Keratinocyte (primary cell): ENCODE measurements around the gene SLC37A1. TPM values are rescaled to one million over a fixed set of nuclear protein-coding genes. Genes with fewer than 3 reads are reported as not detected.

Experiments
- DNase-seq: peaks from one replicate; pipeline ENCODE4 v3.0.0-alpha.2; 2011; ENCODE audit warnings: low read depth, missing footprints, low spot score
- FAIRE-seq: peaks from 2 replicates; lab custom pipeline; 2011; peaks lifted over from hg19 to GRCh38; lab: Jason Lieb, UNC
- H2AFZ ChIP-seq: 2 replicates; pipeline ENCODE4 v1.6.0; 2012; ENCODE audit warnings: low read length, control low read depth, inconsistent platforms; ENCODE audit not compliant: control insufficient read depth
- H3K27ac ChIP-seq: 2 replicates; pipeline ENCODE4 v1.5.1; 2011; ENCODE audit warnings: low read length; ENCODE audit not compliant: control insufficient read depth, insufficient read depth
- H3K27me3 ChIP-seq: 3 replicates; pipeline ENCODE4 v1.6.0; 2011; ENCODE audit warnings: low read length; ENCODE audit not compliant: control insufficient read depth, insufficient read depth; ENCODE audit errors: extremely low read depth
- H3K36me3 ChIP-seq, 2 experiments: 2 replicates in 1 of 2; 3 replicates in 1 of 2; pipeline ENCODE4 v1.5.1; 2011; ENCODE audit warnings: low read length in 2 of 2, mild to moderate bottlenecking in 1 of 2; ENCODE audit not compliant: control insufficient read depth in 2 of 2, insufficient read depth in 2 of 2; ENCODE audit errors: extremely low read depth in 1 of 2
- H3K4me1 ChIP-seq: 3 replicates; pipeline ENCODE4 v1.5.1; 2011; ENCODE audit warnings: low read length; ENCODE audit not compliant: control insufficient read depth, insufficient read depth; ENCODE audit errors: extremely low read depth
- H3K4me2 ChIP-seq: 3 replicates; pipeline ENCODE4 v1.6.0; 2011; ENCODE audit warnings: low read depth, low read length; ENCODE audit not compliant: control insufficient read depth, insufficient read depth; ENCODE audit errors: extremely low read depth
- H3K4me3 ChIP-seq, 3 experiments: fragments of 200-600 bp in 1 of 3; sonication (generic) in 1 of 3; 2 replicates in 2 of 3; 3 replicates in 1 of 3; pipeline ENCODE4 v1.5.1; 2011 to 2016; ENCODE audit warnings: low read length in 3 of 3, mild to moderate bottlenecking in 3 of 3, control low read depth in 2 of 3, inconsistent platforms in 1 of 3, low read depth in 1 of 3, mixed read lengths in 1 of 3, mixed run types in 1 of 3, moderate library complexity in 1 of 3; ENCODE audit not compliant: control insufficient read depth in 2 of 3, insufficient read depth in 2 of 3; ENCODE audit errors: extremely low read depth in 1 of 3
- H3K79me2 ChIP-seq: 2 replicates; pipeline ENCODE4 v1.6.0; 2012; ENCODE audit warnings: low read length; ENCODE audit not compliant: control insufficient read depth, insufficient read depth
- H3K9ac ChIP-seq: 3 replicates; pipeline ENCODE4 v1.6.0; 2011; ENCODE audit warnings: low read length; ENCODE audit not compliant: control insufficient read depth, insufficient read depth; ENCODE audit errors: extremely low read depth
- H3K9me1 ChIP-seq: 3 replicates; pipeline ENCODE4 v1.6.0; 2011; ENCODE audit warnings: low read length; ENCODE audit not compliant: control insufficient read depth, insufficient read depth; ENCODE audit errors: extremely low read depth
- H3K9me3 ChIP-seq: 2 replicates; pipeline ENCODE4 v1.5.1; 2012; ENCODE audit warnings: low read depth, low read length; ENCODE audit not compliant: control insufficient read depth
- H4K20me1 ChIP-seq: 3 replicates; pipeline ENCODE4 v1.6.0; 2011; ENCODE audit warnings: low read length; ENCODE audit not compliant: control insufficient read depth, insufficient read depth; ENCODE audit errors: extremely low read depth
- EZH2 ChIP-seq: IDR thresholded peaks from one replicate; pipeline ENCODE4 v1.6.1; 2012; ENCODE audit warnings: inconsistent platforms, mild to moderate bottlenecking, low read length, moderate library complexity
- dilution Hi-C: fragments of 300-500 bp; cut with MboI; formaldehyde crosslinking; loops from one replicate; pipeline ENCODE4 v1.7.0; 2020; ENCODE audit warnings: low sequenced_read_pairs; ENCODE audit not compliant: extremely low pct_ligation_motif_present
- polyA plus RNA-seq, 5 experiments: library from polyadenylated mRNA; depleted of rRNA in 3 of 5; stranded (reverse) in 3 of 5; stranded (forward) in 1 of 5; unstranded in 1 of 5; fragments of >200 nt; gene quantifications; 1 replicate in 1 of 5; 2 replicates in 3 of 5; 3 replicates in 1 of 5; pipeline versions ENCODE4 v1.2.1 to v1.2.3, GENCODE V29; 2011 to 2012; ENCODE audit warnings: missing spikeins in 2 of 5, low read depth in 1 of 5, low replicate concordance in 1 of 5
- TF ChIP-seq, protein P1 (sequence below), 3 experiments: IDR thresholded peaks in 1 of 3; conservative IDR thresholded peaks in 1 of 3; optimal IDR thresholded peaks in 1 of 3; 2 replicates in 2 of 3; 3 replicates in 1 of 3; pipeline versions ENCODE3 to v1.5.1; 2011; ENCODE audit warnings: low read length in 3 of 3, mild to moderate bottlenecking in 3 of 3, moderate library complexity in 2 of 3, control low read depth in 1 of 3, inconsistent platforms in 1 of 3; ENCODE audit not compliant: insufficient read depth in 2 of 3; ENCODE audit errors: extremely low read depth in 1 of 3

SLC37A1 gene
- polyA plus RNA-seq, 1 donor (not counting 4 experiments of a cell fraction or from before 2014, with no cell fraction given), result 4.1 TPM

DNA sequence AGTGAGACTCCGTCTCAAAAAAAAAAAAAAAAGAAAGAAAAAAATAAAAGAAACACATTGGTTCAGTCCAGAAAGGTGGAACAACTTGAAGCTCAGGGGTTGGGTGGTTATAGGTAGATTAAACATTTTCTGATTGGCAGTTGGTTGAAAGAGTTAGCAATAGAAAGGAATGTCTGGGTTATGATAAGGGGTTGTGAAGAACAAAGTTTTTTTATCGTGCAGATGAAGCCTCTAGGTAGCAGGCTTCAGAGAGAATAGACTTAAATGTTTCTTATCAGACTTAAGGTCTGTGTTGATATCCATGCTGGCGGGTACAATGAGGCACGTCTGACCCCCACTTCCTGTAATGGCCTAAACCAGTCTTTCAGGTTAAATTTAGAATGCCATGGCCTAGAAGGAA is 94.8 kb downstream of the SLC37A1 start:
- DNase-seq (no peak), FAIRE-seq (no peak)
- Histone ChIP-seq H3K4me3 (no peak overlapping the region), H3K9me3 (peaks cover 5% of the 10 kb centered on the region), H3K79me2 (no peaks in the 10 kb centered on the region), H2AFZ (no peak overlapping the region), H3K27ac (no peak overlapping the region), H4K20me1 (no peaks in the 10 kb centered on the region), H3K36me3 (no peaks in the 10 kb centered on the region), H3K9me1 (no peaks in the 10 kb centered on the region), H3K9ac (no peak overlapping the region), H3K4me2 (no peak overlapping the region), H3K27me3 (no peaks in the 10 kb centered on the region), H3K4me1 (no peaks in the 10 kb centered on the region)
- TF ChIP-seq EZH2, result no peak
- TF ChIP-seq, protein P1, sequence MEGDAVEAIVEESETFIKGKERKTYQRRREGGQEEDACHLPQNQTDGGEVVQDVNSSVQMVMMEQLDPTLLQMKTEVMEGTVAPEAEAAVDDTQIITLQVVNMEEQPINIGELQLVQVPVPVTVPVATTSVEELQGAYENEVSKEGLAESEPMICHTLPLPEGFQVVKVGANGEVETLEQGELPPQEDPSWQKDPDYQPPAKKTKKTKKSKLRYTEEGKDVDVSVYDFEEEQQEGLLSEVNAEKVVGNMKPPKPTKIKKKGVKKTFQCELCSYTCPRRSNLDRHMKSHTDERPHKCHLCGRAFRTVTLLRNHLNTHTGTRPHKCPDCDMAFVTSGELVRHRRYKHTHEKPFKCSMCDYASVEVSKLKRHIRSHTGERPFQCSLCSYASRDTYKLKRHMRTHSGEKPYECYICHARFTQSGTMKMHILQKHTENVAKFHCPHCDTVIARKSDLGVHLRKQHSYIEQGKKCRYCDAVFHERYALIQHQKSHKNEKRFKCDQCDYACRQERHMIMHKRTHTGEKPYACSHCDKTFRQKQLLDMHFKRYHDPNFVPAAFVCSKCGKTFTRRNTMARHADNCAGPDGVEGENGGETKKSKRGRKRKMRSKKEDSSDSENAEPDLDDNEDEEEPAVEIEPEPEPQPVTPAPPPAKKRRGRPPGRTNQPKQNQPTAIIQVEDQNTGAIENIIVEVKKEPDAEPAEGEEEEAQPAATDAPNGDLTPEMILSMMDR (optimal IDR thresholded peaks at IDR 0.05 in 1 of 3, IDR thresholded peaks at IDR 0.05 in 1 of 3, conservative IDR thresholded peaks at IDR 0.05 in 1 of 3; ENCODE audit: extremely low read depth in 1 of 3, insufficient read depth in 2 of 3, low read length in 3 of 3), result no peak
- dilution Hi-C loops, result no loop called here

DNA sequence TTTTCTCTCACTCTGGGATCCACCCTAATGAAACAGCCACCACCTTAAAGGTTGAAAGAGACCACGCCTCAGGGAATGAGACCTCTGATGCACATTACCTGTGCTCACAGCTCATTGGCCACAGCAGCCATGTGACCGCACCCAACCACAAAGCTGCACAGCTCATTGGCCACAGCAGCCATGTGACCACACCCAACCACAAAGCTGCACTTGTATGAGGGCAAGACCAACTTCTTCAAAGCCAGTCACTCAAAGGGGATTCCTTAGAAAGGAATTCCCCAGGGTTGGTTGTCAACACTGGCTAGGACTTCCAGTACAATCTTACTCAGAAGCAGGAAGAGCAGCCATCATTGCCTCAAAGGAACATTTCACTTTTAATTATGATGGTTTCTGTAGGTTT is 96.2 kb downstream of the SLC37A1 start:
- FAIRE-seq, result no peak
- H3K9ac ChIP-seq, result no peak overlapping the region
- H4K20me1 ChIP-seq, result no peaks in the 10 kb centered on the region
- no peak overlapping the region for H3K27ac ChIP-seq
- H3K4me2 ChIP-seq, result no peak overlapping the region
- dilution Hi-C loops, result no loop called here
- H2AFZ ChIP-seq, result no peak overlapping the region
- peaks cover 5% of the 10 kb centered on the region for H3K4me1 ChIP-seq
- H3K9me3 ChIP-seq, result peaks cover 5% of the 10 kb centered on the region
- no peaks in the 10 kb centered on the region for H3K9me1 ChIP-seq
- no peaks in the 10 kb centered on the region for H3K36me3 ChIP-seq
- TF ChIP-seq EZH2, result no peak
- TF ChIP-seq, protein P1 (optimal IDR thresholded peaks at IDR 0.05 in 1 of 3, IDR thresholded peaks at IDR 0.05 in 1 of 3, conservative IDR thresholded peaks at IDR 0.05 in 1 of 3; ENCODE audit: extremely low read depth in 1 of 3, insufficient read depth in 2 of 3, low read length in 3 of 3), result no peak
- no peak overlapping the region for H3K4me3 ChIP-seq
- H3K79me2 ChIP-seq, result no peaks in the 10 kb centered on the region
- H3K27me3 ChIP-seq, result no peaks in the 10 kb centered on the region
- no peak for DNase-seq
